A172 (cell line): Measurements from ENCODE around the gene NDE1. TPM values are rescaled to one million over a fixed set of nuclear protein-coding genes. Genes with fewer than 3 reads are reported as not detected.

Experiments
- DNase-seq: peaks from one replicate; pipeline ENCODE4 v3.0.0-alpha.2; 2015; ENCODE audit warnings: low spot score
- total RNA-seq: library from RNA; depleted of rRNA; stranded (reverse); fragments of >200 nt; shearing (Covaris generic); gene quantifications from 2 replicates; pipeline ENCODE4 v1.2.3, GENCODE V29; 2014; rRNA removed

NDE1 gene
- total RNA-seq, 1 experiment from 2014 or later: 47.5 TPM

GRCh38 chr16:15766918-15767317 lies 116.9 kb downstream of the NDE1 start:
- no peak for DNase-seq

- no peak for DNase-seq
Measured at GRCh38 chr16:15768201-15768600, 118.2 kb downstream of the NDE1 start.

GRCh38 chr16:15769239-15769638 lies 119.2 kb downstream of the NDE1 start:
- no peak for DNase-seq

GRCh38 chr16:15770107-15770506 lies 120.1 kb downstream of the NDE1 start:
- DNase-seq: no peak

GRCh38 chr16:15770512-15770911 lies 120.5 kb downstream of the NDE1 start:
- peak; percentile 28 for DNase-seq

GRCh38 chr16:15771694-15772093 lies 121.6 kb downstream of the NDE1 start:
- no peak for DNase-seq

GRCh38 chr16:15772579-15773293 lies 122.7 kb downstream of the NDE1 start:
- no peak for DNase-seq

- no peak for DNase-seq
Measured at GRCh38 chr16:15773968-15774367, 123.9 kb downstream of the NDE1 start.

GRCh38 chr16:15775209-15775608 lies 125.2 kb downstream of the NDE1 start:
- peak; percentile 51 for DNase-seq

- no peak for DNase-seq
Measured at GRCh38 chr16:15775663-15776304, 125.7 kb downstream of the NDE1 start.

Other genes starting within 250 kb of the NDE1 start
- 12.9 and 17.4 TPM in 2 replicates for gene BMERB1, start 215.7 kb upstream of the NDE1 start, total RNA-seq
- 6.4 and 8.9 TPM in 2 replicates for gene MARF1, start 7.1 kb upstream of the NDE1 start, total RNA-seq
- not detected in 2 replicates for gene MYH11, start 206.8 kb downstream of the NDE1 start, total RNA-seq
- gene CEP20, start 238.4 kb downstream of the NDE1 start, total RNA-seq: 130 and 138 TPM in 2 replicates